GM19438 (cell line): Measurements from ENCODE around the gene COL23A1.

Experiments used
- ATAC-seq: cut with Tn5 transposase; IDR thresholded peaks from one replicate; pipeline ENCODE4 v1.9.1; 2021; ENCODE audit warnings: low read depth; ENCODE audit not compliant: unreplicated experiment

The COL23A1 gene

GRCh38 chr5:178590141-178590923 lies at the start of gene COL23A1:
COL23A1 (minus strand) TSS chr5:178590393.
- peak; percentile 70 for ATAC-seq

- no peak for ATAC-seq
Observed at GRCh38 chr5:178637356-178638074, 47.3 kb upstream of the COL23A1 start.

GRCh38 chr5:178632285-178632684 lies 42.1 kb upstream of the COL23A1 start:
- ATAC-seq = no peak

- no peak for ATAC-seq
Observed at GRCh38 chr5:178630951-178631350, 40.8 kb upstream of the COL23A1 start.

- ATAC-seq = no peak
Observed at GRCh38 chr5:178630475-178630930, 40.3 kb upstream of the COL23A1 start.

- ATAC-seq = no peak
Observed at GRCh38 chr5:178627259-178627598, 37.0 kb upstream of the COL23A1 start.

GRCh38 chr5:178626484-178627258 lies 36.5 kb upstream of the COL23A1 start, which contains the start of gene CLK4:
CLK4 (minus strand) TSS chr5:178627050; CDS start chr5:178623416, 3,634 bp downstream.
- peak; percentile 83 for ATAC-seq

- ATAC-seq = peak; percentile 11
Observed at GRCh38 chr5:178625679-178626483, 35.7 kb upstream of the COL23A1 start.

GRCh38 chr5:178624631-178625546 lies 34.7 kb upstream of the COL23A1 start:
- no peak for ATAC-seq

- ATAC-seq = no peak
Observed at GRCh38 chr5:178622679-178623247, 32.6 kb upstream of the COL23A1 start.

- ATAC-seq = no peak
Observed at GRCh38 chr5:178619390-178619789, 29.2 kb upstream of the COL23A1 start.

- no peak for ATAC-seq
Observed at GRCh38 chr5:178612299-178612698, 22.1 kb upstream of the COL23A1 start.

- ATAC-seq = no peak
Observed at GRCh38 chr5:178606269-178606668, 16.1 kb upstream of the COL23A1 start.

GRCh38 chr5:178605788-178606187 lies 15.6 kb upstream of the COL23A1 start:
- no peak for ATAC-seq

- no peak for ATAC-seq
Observed at GRCh38 chr5:178602752-178603151, 12.6 kb upstream of the COL23A1 start.

GRCh38 chr5:178595750-178596149 lies 5.6 kb upstream of the COL23A1 start:
- ATAC-seq = no peak

GRCh38 chr5:178595150-178595549 lies 5.0 kb upstream of the COL23A1 start:
- ATAC-seq = no peak

- ATAC-seq = no peak
Observed at GRCh38 chr5:178590924-178591423, 781 bp upstream of the COL23A1 start.
